Activated CD4-positive, alpha-beta T cell treated with anti-CD3 and anti-CD28 coated beads, Interleukin-2, amount 50 U/mL, for 1 hour (primary cell): ENCODE results near the gene RHOB.
"Not testable (repeated sequence)": the region's sequence is repeated elsewhere in the genome, so short reads cannot be mapped to it uniquely, and the experiment has no call there.

Experiments used
- DNase-seq: peaks from one replicate; pipeline ENCODE4 v3.0.0-alpha.2; 2020

The RHOB gene

DNA sequence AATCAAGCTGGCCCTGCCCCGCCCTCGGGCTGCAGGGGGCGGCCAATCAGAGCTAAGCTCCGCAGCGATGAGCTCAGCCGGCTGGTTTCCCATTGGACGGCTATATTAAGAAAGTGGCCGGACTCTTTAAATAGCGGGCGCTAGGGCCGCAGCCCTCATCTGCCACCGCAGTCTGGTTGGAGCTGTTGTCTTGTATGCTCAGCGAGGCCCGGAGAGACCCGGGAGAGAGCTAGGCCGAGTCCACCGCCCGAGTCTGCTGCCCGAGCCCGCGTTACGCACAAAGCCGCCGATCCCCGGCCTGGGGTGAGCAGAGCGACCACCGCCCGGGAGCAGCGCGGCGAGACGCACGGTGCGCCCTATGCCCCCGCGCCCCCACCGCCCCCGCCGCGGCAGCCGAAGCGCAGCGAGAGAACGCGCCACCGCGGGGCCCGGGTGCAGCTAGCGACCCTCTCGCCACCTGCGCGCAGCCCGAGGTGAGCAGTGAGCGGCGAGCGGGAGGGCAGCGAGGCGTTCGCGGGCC, at the start of gene RHOB:
RHOB (plus strand) TSS at position 158 of the 520 bp plus-strand sequence. CDS start 392 bp downstream, outside the sequence.
- DNase-seq = peak; percentile 81

DNA sequence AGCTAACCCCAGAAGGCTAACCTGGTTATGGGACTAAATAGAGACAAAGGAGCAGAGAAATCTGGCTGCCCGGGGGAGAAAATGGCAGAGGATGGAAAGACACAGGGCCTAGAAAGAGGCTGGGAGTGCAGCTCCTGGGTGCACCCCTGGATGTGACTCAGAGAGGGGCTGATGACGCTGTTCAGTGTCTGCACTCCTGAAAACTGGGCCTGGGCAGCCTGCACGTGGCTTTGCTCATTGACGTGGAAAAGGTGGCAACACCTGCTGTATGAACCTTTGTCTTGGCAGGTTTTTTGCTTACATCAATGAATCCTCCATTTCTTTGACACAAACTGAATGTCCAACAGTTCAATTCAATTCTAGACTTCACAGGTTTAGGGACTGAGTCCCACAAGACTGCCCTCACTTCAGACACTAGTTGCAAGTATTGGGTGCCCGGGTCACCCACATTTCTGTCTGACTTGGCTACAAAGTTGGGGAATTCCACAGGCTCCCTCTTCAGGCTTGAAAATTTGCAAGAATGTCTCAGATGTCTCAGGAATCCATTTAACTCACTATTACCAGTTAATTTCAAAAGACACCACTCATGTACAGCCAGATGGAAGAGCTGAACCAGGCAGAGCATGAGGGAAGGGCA, 48.9 kb upstream of the RHOB start:
- DNase-seq = no peak

DNA sequence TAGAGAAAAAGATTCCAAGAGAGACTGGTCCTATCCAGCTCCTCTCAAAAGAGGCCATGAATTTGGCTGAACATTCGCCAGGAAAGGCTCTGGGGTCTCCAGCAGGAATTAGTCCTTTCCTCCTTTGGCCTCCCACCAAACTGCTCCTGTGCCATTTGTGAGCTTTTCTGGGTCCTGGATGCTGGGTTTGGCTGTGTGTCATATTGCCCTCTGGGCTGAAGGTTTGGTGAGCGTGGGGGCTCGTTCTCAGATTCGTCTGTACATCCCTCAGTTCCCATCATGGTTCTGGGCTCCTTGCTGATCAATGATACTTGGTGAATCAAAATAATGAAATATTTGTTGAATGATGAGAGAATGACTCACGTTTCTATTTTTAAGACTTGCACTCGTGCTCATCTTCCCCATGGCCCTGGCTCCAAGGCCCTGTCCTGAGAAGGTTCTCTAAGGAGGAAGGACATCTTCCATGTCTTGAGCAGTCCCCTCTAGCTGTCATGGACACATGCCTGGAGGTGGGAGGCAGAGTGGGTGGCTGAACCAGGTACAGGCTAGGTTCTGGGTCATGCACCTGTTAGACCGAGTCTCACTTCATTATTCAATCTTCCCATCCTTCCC, 47.8 kb upstream of the RHOB start:
- DNase-seq = no peak

DNA sequence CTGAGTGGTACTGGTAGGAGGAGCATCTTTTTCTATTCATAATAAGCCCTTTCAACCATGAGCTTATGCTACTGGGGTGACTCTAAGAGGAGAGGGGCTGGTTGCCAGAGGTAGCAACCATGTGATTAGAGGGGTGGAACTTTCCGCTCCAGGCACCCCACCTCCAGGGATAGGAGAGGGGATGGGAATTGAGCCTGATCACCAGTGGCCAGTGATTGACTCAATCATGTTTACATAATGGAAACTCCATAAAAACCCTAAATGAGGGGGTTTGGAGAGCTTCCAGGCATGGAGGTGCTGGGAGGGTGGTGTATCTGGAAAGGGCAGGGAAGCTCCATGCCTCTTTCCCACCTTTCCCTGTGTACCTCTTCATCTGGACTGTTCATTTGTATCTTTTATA, 46.6 kb upstream of the RHOB start:
- DNase-seq = no peak

DNA sequence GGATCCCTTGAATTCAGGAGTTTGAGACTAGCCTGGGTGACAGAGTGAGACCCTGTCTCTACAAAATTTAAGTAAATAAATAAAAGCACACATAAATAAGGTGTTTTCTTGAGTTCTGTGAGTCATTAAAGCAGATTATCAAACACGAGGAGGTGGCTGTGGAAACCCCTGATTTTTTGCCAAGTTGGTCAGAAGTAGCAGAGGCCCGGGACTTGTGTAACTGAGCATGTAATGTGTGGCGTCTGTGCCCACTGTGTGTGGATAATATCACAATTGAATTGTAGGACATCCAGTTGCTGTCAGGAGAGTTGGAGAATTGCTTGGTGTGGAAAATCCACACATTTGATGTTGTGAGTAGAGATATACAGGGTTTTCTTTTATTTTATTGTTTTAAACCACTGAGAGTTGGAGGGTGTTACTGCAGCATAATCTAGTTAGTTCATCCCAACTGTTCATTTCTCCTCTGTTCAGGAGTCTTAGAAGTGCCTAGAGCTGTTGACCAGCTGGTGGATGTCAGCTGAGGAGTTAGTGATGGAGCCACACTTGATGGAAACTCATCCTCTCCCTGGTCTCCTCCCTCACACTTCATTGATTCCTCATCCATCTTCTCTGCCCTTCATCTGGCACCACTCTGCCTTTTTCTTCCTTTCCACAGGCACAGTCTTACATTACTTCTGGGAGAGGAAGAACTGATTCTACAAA, 45.9 kb upstream of the RHOB start:
- DNase-seq = no peak

DNA sequence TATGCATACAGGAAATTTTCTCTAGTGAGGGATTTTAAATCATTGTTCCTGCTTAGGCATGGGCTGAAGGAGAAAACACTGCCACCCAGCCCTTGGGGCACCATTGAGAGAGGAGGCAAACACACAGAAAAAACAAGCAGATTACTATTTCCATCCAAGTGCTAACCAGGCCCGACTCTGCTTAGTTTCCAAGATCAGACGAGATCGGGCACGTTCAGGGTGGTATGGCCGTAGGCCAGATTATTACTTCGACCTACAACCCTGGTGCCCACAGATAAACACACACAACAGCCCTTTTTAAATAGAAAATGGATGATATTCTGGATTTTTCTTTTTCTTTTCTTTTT, 45.4 kb upstream of the RHOB start:
- no peak for DNase-seq

DNA sequence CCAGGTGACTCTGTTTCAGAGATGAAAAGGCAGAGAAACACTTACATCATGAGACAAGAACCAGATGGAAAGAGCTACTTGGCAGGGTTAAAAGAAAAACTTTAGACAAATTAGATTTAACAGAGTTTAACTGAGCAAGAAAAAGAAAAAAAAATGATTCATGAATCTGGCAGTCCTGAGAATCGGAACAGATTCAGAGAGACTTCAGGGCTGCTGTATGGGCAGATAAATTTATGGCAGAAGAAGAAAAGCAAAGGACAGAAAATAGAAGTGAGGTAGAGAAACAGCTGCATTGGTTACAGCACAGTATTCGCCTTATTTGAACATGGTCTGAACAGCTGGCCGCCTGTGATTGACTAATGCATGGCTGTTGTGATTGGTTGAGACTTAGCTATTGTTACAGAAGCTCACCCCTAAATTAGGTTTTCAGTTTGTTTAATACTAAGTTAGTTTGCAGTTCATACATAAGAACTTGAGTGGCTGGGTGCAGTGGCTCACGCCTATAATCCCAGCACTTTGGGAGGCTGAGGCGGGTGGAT, 43.0 kb upstream of the RHOB start:
- no peak for DNase-seq

GRCh38 chr2:20404950-20405349, 41.9 kb upstream of the RHOB start:
- DNase-seq = no peak

DNA sequence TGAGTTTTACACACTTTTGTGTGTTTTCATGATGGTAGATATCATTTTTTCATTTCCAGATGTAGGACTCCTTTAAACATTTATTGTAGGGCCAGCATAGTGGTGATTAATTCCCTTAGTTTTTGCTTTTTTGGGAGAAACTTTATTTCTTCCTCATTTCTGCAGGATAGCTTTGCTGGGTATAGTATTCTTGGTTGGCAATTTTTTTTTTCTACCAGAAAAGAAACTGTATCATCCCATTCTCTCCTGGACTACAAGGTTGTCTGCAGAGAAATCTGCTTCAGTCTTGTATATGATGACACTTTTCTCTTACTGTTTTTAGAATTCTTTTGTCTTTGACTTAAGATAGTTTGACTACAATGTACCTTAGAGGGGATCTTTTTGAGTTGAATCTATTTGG, 37.8 kb upstream of the RHOB start:
- no peak for DNase-seq

DNA sequence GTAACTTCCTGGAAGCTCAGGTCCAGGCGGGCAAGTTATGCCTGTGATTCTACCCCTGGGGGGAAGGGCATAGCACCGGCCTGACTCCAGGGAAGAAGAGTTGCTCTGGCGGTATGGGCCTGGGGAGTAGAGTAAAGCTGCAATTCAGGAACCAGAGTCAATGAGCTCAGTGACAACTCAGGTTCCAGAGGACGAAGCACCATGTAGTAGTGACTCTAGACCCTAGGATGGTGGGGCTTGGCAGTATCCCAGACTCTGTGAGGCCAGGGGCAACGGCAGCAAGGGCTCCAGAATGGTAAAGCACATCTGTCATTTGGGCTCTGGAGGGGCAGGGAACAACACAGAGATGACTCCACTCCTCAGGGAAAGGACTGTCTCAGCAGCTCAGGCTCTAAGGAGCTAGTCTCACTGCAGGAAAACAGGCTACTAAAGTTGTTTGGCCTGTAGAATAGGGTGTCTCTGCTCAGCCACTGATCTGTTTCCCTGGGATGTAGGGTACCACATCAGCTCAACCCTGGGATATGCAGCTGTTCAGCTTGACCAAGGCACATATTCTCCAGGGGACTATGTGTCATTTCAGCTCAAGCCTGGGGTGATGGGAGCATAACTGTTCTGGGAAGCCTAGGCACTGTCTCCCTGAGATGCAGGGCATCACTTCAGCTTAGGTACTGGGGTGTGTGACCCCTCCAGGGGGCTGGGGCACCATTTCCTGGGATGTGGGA, 36.2 kb upstream of the RHOB start:
- no peak for DNase-seq

DNA sequence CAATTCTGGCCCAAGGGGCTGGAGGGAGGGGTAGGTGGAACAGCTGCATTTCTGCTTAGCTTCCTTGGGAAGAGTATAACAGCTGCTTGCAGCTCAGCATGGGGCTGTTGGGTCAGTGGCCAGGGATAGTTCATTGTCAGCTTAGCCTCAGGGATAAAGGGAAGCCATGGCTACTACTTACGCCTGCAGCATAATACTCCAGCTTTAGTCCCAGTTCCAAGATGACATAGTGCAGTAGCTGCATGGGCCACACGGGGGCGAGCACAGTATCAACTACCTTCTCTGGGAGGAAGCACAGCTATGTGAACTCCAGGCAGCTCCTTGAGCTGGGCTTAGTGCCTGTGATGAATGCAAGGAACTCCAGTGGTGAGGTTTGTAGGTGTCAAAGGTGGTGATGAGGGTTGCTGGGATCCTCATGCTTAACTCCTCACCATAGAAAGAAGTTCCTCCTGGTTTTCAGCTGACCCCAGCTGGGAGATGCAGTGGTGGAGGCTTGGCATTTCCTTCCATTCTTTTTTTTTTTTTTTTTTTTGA, 35.4 kb upstream of the RHOB start:
- DNase-seq = peak; percentile 72

DNA sequence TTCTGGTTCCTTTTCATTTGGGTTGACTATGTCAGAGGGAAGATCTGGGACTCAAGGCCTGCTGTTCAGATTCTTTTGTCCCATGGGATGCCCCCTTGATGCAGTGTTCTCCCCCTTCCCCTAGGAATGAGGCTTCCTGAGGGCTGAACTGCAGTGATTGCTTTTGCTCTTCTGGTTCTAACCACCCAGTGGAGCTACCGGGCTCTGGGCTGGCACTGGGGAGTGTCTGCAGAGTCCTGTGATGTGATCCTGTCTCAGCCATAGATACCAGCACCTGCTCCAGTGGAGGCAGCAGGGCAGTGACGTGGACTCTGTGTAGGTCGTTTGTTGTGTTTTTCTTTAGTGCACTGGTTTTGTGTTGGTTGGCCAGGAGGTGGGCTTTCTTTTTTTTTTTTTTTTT, 32.1 kb upstream of the RHOB start:
- DNase-seq = no peak

GRCh38 chr2:20415511-20415918, 31.4 kb upstream of the RHOB start:
- DNase-seq = no peak

- no peak for DNase-seq
These were observed 30.2 kb upstream of the RHOB start for GRCh38 chr2:20416723-20417122.

- not testable (repeated sequence) for DNase-seq
These were observed 29.5 kb upstream of the RHOB start for GRCh38 chr2:20417230-20417821.

DNA sequence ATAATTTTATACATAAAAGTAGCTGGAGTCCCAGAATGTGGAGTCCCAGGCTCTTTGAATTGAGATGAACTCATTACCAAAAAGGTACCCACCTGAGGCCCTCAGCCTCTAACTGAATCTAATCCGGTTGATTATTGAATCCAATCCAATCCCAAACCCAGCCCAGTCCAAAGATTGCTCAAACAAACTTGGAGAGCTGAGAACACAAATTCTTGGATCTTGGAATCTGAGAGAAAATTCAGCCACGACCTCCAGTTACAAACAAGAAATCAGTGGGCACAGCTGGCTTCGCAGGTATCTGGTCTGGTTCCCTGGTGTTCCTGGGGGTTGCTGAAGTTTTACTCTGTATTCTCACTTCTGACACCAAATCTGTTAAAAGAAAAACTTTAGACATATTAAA, 28.4 kb upstream of the RHOB start:
- DNase-seq = no peak

GRCh38 chr2:20419007-20419576, 27.8 kb upstream of the RHOB start:
- DNase-seq = no peak

GRCh38 chr2:20419752-20420151, 27.1 kb upstream of the RHOB start:
- DNase-seq = no peak

- no peak for DNase-seq
These were observed 25.4 kb upstream of the RHOB start for GRCh38 chr2:20421336-20421987.

GRCh38 chr2:20421988-20422370, 24.9 kb upstream of the RHOB start:
- no peak for DNase-seq

- DNase-seq = no peak
These were observed 24.2 kb upstream of the RHOB start for GRCh38 chr2:20422402-20423271.
